ENCODE results near the gene UNC50.
A peak's percentile ranks its signal among the peaks of the same experiment; 100 is the strongest.
"Not testable (repeated sequence)": the region's sequence is repeated elsewhere in the genome, so short reads cannot be mapped to it uniquely, and the experiment has no call there.

UNC50 gene

DNA sequence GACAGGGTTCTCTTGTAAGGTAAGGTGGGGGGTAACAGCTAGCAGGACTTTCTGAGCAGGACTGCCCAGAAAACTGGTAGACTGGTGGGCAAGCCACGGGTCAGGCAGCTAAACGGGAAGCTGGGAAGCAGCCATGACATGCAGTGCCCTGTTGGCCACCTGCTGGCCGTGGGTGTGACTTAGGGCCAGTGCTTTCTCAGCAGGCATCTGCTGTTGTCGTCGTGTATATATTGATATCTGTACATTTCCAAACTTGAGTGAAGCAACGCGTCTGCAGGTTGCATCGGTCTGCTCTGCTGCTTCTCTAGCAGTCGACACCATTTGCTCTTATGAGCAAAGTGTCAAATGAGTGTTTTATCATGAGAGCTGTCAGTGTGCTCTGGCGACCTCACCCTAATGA, 31.1 kb upstream of the UNC50 start:
- no peak for DNase-seq

- no peak for DNase-seq
Observed at GRCh38 chr2:98578231-98578630, 30.2 kb upstream of the UNC50 start.

DNA sequence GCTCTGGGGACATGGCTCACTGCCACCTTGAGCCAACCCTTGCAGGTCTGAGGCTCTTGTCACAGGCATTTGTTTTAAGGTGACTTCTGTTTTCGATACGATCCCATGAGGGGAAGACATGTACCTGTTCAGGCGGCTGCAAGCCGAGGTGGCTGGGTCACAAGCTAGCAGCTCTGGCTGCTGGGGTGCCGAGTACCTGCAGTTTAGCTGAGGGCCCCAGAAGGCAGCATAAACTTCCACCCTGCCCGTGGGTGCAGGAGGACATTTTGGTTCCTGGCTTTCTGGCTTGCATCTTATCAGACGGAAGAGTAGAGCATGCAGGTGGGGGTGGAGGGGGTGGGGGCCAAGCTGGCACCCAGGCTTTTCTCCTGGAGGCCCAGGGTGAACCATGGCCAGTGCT, 28.5 kb upstream of the UNC50 start:
- no peak for DNase-seq

- DNase-seq: no peak
Observed at GRCh38 chr2:98580656-98581284, 27.6 kb upstream of the UNC50 start.

- DNase-seq: no peak
Observed at GRCh38 chr2:98582523-98582922, 25.9 kb upstream of the UNC50 start.

GRCh38 chr2:98583276-98583675, 25.1 kb upstream of the UNC50 start:
- DNase-seq: no peak

DNA sequence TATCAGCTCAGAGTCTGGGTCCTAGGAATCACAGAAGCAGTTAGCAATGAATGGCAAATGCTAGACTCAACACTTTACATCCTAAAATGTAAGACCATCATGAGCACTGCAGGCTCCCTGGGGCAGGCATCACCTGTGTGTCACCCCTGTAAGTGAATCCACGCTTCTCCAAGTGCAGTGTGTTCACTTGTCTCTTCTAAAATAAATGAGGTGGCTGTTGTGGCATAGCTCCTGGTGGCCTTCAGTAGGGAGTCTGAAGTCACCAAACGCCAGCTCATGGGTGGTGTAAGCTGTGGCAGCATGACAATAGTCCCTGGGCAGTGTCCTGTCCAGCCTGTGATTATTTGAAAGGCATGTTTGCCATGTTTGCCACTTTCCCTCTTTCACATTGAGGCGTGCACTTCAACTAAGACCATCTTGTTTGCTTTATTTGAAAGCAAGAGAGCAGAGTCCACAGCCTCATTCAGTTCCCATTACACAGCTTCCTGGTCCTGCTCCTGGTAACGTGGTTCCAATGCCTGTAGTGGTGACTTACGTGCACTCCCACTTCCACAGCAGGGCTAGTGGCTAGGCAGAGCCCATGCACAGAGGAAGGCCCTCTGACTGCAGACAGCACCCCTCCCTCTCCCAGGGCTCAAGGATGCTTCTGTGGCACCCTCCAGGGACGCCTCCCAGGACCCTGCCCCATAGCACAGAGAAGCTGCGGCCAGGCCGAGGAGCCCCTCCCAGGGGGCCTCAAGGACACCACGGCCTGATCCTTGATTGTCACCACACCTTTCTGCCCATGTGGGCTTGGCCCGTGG, 24.4 kb upstream of the UNC50 start:
- no peak for DNase-seq

DNA sequence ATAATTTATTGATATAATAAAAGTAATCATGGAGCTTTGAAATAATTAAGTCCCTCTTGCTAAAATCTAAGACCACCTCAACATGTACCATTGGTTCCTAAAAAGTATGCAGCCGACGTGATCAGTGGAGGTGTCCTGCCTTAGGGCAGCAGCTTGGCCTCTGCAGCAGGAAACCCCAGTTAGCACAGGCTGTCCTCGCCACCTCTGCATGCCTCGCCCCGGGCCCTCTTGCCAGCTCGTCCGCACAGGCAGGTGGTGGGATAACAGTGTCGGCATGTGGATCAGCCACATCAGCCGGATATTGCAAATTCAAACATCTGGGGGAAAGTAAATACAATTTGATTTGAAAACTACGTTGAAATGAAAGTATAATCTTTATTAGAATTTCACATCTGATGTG, 23.0 kb upstream of the UNC50 start:
- no peak for DNase-seq

GRCh38 chr2:98586551-98587140, 21.7 kb upstream of the UNC50 start:
- DNase-seq: no peak

GRCh38 chr2:98588880-98589431, 19.4 kb upstream of the UNC50 start:
- DNase-seq: no peak

GRCh38 chr2:98589489-98589888, 18.9 kb upstream of the UNC50 start:
- no peak for DNase-seq

DNA sequence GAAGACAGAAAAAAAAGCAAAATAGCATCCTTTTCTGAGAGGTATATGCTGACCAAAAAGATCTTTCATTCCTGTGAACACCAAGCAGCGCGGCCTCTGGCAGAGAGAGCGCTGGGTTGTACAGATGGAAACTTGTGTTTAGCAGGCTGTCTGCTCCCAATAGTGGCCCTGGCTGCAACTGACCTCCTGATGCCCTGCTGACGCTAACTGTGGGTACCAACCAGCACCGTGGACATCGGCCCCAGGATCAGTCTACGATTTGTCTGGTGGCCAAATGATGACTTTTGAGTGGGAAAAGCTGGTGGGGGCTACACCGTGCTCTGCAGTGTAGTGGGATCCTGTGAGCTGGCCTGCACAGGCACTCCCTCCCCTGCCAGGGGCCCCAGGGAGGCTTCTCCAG, 15.8 kb upstream of the UNC50 start:
- no peak for DNase-seq

DNA sequence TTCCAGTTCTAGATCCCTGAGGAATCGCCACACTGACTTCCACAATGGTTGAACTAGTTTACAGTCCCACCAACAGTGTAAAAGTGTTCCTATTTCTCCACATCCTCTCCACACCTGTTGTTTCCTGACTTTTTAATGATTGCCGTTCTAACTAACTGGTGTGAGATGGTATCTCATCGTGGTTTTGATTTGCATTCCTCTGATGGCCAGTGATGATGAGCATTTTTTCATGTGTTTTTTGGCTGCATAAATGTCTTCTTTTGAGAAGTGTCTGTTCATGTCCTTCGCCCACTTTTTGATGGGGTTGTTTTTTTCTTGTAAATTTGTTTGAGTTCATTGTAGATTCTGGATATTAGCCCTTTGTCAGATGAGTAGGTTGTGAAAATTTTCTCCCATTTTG, 13.7 kb upstream of the UNC50 start:
- DNase-seq: not testable (repeated sequence)

DNA sequence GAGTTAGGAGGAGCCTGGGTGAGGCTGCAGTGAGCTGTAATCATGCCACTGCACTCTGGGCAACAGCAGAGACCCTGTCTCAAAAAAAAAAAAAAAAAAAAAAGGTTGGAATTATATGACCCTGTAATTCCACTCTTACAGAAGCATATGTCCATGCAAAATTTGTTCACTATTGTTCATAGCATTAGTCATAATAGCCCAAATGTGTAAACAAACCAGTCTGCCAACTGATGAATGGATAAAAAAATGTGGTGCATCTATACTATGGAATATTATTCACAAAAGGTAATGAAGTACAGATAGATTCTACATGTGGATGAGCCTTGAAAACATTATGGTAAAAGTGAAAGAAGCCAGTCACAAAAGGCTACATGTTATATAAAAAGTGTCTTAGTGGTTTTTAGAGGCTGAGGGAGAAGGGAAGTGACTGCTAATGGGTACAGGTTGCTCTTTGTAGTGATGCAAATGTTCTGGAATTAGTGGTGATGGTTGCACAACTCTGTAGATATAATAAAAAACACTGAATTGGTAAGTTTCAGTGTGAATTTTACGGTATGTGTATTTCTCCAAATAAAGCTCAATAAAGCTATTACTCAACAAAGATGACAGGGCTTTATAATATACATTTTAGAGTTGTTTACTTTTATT, 9.5 kb upstream of the UNC50 start:
- DNase-seq: no peak

DNA sequence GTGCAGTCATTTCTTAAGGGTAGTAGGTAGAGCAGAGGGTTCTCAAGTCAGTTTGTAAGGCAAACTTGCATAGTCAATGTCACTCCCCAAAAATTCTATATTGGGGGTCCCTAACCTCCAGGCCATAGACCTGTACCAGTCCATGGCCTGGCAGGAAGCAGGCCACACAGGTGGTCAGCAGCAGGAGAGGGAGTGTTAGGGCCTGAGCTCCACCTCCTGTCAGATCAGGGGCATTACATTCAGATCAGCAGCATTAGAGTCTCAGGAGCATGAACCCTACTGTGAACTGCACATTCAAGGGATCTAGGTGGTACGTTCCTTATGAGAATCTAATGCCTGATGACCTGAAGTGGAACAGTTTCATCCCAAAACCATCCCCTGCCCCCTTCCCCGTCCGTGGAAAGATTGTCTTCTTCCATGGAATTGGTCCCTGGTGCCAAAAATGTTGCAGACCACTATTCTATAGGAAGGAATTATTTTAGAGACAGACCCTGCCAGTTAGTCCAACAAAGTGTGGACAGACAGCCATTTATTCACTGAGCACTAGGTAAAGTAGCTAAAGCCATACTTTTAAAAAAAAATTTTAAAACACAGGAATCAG, 6.8 kb upstream of the UNC50 start:
- peak in 1 of 2 experiments; percentile 33 for DNase-seq

DNA sequence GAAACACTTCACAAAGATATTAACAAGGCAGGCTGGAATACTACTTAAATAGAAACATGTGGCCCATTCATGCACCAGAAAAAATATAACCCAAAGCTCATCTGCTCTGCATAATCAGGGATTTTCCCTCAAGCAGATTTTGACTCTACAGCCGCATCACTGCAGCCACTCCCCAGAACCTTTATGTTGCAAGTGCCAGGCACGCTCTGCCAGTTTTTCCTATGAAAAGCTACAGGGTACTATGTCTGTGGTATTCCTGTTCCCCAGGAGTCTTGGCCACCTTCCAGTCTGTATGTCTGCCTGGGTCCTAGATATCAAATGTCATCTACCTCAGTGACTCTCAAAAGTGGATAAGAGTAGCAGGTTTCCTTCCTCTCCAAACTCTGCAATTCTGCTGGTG, 3.8 kb upstream of the UNC50 start:
- DNase-seq: no peak

GRCh38 chr2:98605076-98605475, 3.3 kb upstream of the UNC50 start:
- no peak for DNase-seq

- DNase-seq: no peak
Observed at GRCh38 chr2:98606431-98606830, 2.0 kb upstream of the UNC50 start.

GRCh38 chr2:98607104-98607503, 1.3 kb upstream of the UNC50 start:
- DNase-seq: no peak

GRCh38 chr2:98607741-98608115, 661 bp upstream of the UNC50 start:
- no peak for DNase-seq

DNA sequence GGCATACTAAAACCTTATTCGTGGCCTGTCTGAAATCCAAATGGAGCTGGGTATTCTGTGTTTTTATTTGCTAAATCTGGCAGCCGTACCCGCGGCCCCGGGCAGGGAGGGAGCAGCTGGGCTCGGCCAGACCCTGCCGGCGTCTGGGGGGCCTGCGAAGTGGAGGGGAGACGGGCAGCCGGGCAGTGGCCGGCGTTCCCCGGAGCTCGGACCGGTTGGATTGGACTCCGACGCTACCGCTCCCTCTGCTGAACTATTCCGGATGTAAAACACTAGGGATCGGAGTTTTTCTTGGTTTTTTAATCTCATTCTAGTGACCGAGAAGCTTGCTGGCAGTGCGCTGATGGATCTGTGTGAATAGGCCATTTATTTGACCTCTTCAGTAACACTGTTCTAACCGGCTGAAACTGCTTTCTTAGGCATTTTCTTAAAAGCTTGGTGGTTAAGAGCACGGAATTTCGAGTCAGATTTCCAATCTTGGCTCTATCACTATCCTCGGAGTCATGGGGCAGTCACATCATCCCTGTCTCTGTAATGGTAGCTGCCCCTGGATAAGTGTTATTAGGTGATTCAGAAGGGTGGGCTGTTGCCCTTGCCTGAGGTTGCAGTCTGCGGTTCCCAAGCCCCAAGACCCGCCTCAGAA, 694 bp downstream of the UNC50 start:
- peak in 1 of 2 experiments; percentile 11 for DNase-seq

DNA sequence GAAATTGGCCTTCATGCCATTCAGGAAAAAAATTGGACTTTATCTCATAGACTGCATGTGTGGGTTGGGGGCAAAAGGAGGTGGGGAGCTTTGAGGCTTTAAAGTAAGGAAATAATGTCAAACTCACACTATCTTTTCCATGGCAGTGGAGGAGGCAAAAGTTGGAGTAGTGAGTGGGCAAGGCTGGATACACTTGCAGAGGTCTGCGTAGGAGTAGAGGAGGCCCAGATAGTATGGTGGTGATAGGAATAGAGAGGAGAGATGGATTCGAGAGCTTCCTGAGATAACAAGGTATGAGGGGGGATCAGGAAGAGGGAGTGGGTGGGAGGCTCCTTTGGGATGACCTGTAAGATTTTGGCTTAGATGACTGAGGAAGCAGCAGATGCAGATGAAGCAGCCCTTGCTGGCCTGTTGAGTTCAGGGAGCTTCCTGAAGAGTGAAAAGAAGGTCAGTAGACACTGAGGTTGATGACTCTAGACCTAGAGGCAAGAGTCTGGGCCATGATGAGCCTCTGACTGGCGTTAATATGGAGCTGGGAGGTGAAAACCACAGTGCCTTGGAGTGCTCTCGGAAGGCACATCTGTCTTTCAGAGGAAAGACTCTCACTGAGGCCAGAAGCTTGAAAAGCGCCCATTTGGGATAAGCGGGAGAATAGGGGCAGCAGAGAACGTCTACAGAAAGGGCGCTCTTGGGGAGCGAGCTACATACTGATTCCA, 5.8 kb downstream of the UNC50 start:
- no peak for DNase-seq
